H1 (cell line): ENCODE data around the gene SMPD2. TPM values are rescaled to one million over a fixed set of nuclear protein-coding genes. Genes with fewer than 3 reads are reported as not detected.

Experiments
- EZH2 ChIP-seq: fragments of 200-600 bp; sonication (generic); IDR thresholded peaks from 2 replicates; pipeline ENCODE4 v1.7.1; 2012; ENCODE audit warnings: low read depth, mild to moderate bottlenecking, moderate library complexity, low read length, inconsistent platforms; ENCODE audit not compliant: severe bottlenecking
- SIRT6 ChIP-seq: IDR thresholded peaks from one replicate; pipeline ENCODE4 v1.7.1; 2012; ENCODE audit warnings: low read length, inconsistent platforms
- polyA plus RNA-seq, 7 experiments: library from polyadenylated mRNA; depleted of rRNA in 3 of 7; stranded (reverse) in 5 of 7; unstranded in 2 of 7; fragments of >200 nt in 5 of 7; fragments of 200-250 nt in 2 of 7; gene quantifications; 1 replicate in 5 of 7; 2 replicates in 1 of 7; 4 replicates in 1 of 7; pipeline versions ENCODE4 v1.2.1 to v1.2.3, GENCODE V29; 2011 to 2013; ENCODE audit warnings: missing spikeins in 2 of 7, mixed read lengths in 2 of 7
- total RNA-seq: library from RNA; stranded (reverse); fragmentation: NEBNext Ultra II Directional; extraction: Animal tissue kit (Norgen Biotek cat#: 25700); gene quantifications from 2 replicates; pipeline ENCODE4 v1.2.1, GENCODE V29; 2021

The SMPD2 gene
- total and polyA plus RNA-seq, 2 of the 8 experiments (the other 6 are each of a cell fraction or from before 2014, with no cell fraction given) = 11.5 to 17.2 TPM

GRCh38 chr6:109449795-109450673, 9.5 kb downstream of the SMPD2 start (continued):
- no peak for TF ChIP-seq SIRT6
- TF ChIP-seq EZH2 = no peak
